ENCODE data around the gene DCAKD.

The DCAKD gene

GRCh38 chr17:44995436-44996001, 55.9 kb downstream of the DCAKD start:
- TF ChIP-seq RARB (CRISPR knock-in tag; IDR thresholded peaks at IDR 0.05) (no peak), GLIS3 (CRISPR knock-in tag; IDR thresholded peaks at IDR 0.05) (no peak), ZC3H10 (CRISPR knock-in tag; IDR thresholded peaks at IDR 0.05) (no peak), TOX (CRISPR knock-in tag; IDR thresholded peaks at IDR 0.05; ENCODE audit: borderline replicate concordance) (no peak)
- TF ChIP-seq, protein P1, sequence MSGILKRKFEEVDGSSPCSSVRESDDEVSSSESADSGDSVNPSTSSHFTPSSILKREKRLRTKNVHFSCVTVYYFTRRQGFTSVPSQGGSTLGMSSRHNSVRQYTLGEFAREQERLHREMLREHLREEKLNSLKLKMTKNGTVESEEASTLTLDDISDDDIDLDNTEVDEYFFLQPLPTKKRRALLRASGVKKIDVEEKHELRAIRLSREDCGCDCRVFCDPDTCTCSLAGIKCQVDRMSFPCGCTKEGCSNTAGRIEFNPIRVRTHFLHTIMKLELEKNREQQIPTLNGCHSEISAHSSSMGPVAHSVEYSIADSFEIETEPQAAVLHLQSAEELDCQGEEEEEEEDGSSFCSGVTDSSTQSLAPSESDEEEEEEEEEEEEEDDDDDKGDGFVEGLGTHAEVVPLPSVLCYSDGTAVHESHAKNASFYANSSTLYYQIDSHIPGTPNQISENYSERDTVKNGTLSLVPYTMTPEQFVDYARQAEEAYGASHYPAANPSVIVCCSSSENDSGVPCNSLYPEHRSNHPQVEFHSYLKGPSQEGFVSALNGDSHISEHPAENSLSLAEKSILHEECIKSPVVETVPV (CRISPR knock-in tag; IDR thresholded peaks at IDR 0.05), result no peak
- ATAC-seq, result no peak; the same call in 2 of the 3 replicates

GRCh38 chr17:44992242-44992939, 59.0 kb downstream of the DCAKD start:
- ATAC-seq, result no peak
- no peak for TF ChIP-seq POU6F1 (CRISPR knock-in tag; IDR thresholded peaks at IDR 0.05; ENCODE audit: borderline replicate concordance, low read depth)
- no peak for TF ChIP-seq OSR1 (CRISPR knock-in tag; IDR thresholded peaks at IDR 0.05)
- no peak for TF ChIP-seq ZNF8 (CRISPR knock-in tag; IDR thresholded peaks at IDR 0.05)
- TF ChIP-seq, protein P2, sequence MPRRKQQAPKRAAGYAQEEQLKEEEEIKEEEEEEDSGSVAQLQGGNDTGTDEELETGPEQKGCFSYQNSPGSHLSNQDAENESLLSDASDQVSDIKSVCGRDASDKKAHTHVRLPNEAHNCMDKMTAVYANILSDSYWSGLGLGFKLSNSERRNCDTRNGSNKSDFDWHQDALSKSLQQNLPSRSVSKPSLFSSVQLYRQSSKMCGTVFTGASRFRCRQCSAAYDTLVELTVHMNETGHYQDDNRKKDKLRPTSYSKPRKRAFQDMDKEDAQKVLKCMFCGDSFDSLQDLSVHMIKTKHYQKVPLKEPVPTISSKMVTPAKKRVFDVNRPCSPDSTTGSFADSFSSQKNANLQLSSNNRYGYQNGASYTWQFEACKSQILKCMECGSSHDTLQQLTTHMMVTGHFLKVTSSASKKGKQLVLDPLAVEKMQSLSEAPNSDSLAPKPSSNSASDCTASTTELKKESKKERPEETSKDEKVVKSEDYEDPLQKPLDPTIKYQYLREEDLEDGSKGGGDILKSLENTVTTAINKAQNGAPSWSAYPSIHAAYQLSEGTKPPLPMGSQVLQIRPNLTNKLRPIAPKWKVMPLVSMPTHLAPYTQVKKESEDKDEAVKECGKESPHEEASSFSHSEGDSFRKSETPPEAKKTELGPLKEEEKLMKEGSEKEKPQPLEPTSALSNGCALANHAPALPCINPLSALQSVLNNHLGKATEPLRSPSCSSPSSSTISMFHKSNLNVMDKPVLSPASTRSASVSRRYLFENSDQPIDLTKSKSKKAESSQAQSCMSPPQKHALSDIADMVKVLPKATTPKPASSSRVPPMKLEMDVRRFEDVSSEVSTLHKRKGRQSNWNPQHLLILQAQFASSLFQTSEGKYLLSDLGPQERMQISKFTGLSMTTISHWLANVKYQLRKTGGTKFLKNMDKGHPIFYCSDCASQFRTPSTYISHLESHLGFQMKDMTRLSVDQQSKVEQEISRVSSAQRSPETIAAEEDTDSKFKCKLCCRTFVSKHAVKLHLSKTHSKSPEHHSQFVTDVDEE (CRISPR knock-in tag; IDR thresholded peaks at IDR 0.05), result no peak
- no peak for TF ChIP-seq GLIS3 (CRISPR knock-in tag; IDR thresholded peaks at IDR 0.05)
- TF ChIP-seq ISL1 (CRISPR knock-in tag; IDR thresholded peaks at IDR 0.05), result no peak
- no peak for TF ChIP-seq ZC3H10 (CRISPR knock-in tag; IDR thresholded peaks at IDR 0.05)
- TF ChIP-seq ESRRG (CRISPR knock-in tag; IDR thresholded peaks at IDR 0.05), result no peak
- TF ChIP-seq, protein P3, sequence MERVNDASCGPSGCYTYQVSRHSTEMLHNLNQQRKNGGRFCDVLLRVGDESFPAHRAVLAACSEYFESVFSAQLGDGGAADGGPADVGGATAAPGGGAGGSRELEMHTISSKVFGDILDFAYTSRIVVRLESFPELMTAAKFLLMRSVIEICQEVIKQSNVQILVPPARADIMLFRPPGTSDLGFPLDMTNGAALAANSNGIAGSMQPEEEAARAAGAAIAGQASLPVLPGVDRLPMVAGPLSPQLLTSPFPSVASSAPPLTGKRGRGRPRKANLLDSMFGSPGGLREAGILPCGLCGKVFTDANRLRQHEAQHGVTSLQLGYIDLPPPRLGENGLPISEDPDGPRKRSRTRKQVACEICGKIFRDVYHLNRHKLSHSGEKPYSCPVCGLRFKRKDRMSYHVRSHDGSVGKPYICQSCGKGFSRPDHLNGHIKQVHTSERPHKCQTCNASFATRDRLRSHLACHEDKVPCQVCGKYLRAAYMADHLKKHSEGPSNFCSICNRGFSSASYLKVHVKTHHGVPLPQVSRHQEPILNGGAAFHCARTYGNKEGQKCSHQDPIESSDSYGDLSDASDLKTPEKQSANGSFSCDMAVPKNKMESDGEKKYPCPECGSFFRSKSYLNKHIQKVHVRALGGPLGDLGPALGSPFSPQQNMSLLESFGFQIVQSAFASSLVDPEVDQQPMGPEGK (CRISPR knock-in tag; IDR thresholded peaks at IDR 0.05; ENCODE audit: borderline replicate concordance), result no peak
- TF ChIP-seq TOX (CRISPR knock-in tag; IDR thresholded peaks at IDR 0.05; ENCODE audit: borderline replicate concordance), result no peak
- no peak for TF ChIP-seq ZFP30 (CRISPR knock-in tag; IDR thresholded peaks at IDR 0.05)

DNA sequence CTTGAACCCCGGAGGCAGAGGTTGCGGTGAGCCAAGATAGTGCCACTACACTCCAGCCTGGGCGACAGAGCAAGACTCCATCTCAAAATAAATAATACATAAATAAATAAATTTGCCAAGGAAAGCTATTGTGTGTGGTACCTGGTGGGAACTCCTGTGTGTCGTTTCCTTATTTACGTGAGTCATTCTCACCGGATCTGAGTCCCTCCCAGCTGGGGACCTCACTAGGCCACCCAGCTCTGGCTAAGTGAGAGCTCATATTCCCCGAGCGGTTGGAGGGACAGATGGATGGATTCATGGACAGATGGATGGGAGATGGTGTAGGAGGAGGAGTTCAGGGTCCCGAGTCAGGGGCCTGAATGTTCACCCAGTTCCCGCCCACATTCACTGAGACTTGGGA, 60.4 kb downstream of the DCAKD start:
- ATAC-seq, result no peak
- TF ChIP-seq, protein P2 (CRISPR knock-in tag; IDR thresholded peaks at IDR 0.05), result no peak
- TF ChIP-seq ISL1 (CRISPR knock-in tag; IDR thresholded peaks at IDR 0.05) (no peak), POU6F1 (CRISPR knock-in tag; IDR thresholded peaks at IDR 0.05; ENCODE audit: borderline replicate concordance, low read depth) (no peak)

Measured in SK-N-SH treated with all-trans-retinoic acid at 6 μM for 48 hours (cell line).